GM23248 (cell line): ENCODE results near the gene TACSTD2. TPM values are rescaled to one million over a fixed set of nuclear protein-coding genes. Genes with fewer than 3 reads are reported as not detected.

ENCODE experiments used
- DNase-seq: peaks from one replicate; pipeline ENCODE4 v3.0.0-alpha.2; 2015
- H2AFZ ChIP-seq: fragments of 200-600 bp; sonication (generic); 2 replicates; pipeline ENCODE4 v1.6.1; 2016; ENCODE audit warnings: antibody characterized with exemption
- H3F3A ChIP-seq: fragments of 200-600 bp; sonication (generic); 2 replicates; pipeline ENCODE4 v1.6.1; 2016; ENCODE audit warnings: mild to moderate bottlenecking, antibody characterized with exemption, mixed run types; ENCODE audit not compliant: insufficient read depth
- H3K27ac ChIP-seq: fragments of 200-600 bp; sonication (generic); 2 replicates; pipeline ENCODE4 v1.5.1; 2016; ENCODE audit warnings: mild to moderate bottlenecking
- H3K27me3 ChIP-seq: fragments of 200-600 bp; sonication (generic); replicated peaks from 2 replicates; pipeline ENCODE4 v1.6.1; 2016; ENCODE audit warnings: mild to moderate bottlenecking; ENCODE audit not compliant: insufficient read depth
- H3K36me3 ChIP-seq: fragments of 200-600 bp; sonication (generic); 2 replicates; pipeline ENCODE4 v1.6.1; 2016; ENCODE audit warnings: low read depth, mild to moderate bottlenecking
- H3K4me1 ChIP-seq: fragments of 200-600 bp; sonication (generic); 2 replicates; pipeline ENCODE4 v1.6.1; 2016; ENCODE audit warnings: mild to moderate bottlenecking; ENCODE audit not compliant: insufficient read depth
- H3K4me2 ChIP-seq: fragments of 200-600 bp; sonication (generic); one replicate; pipeline ENCODE4 v1.6.1; 2016; ENCODE audit warnings: mild to moderate bottlenecking; ENCODE audit not compliant: unreplicated experiment
- H3K4me3 ChIP-seq: fragments of 200-600 bp; sonication (generic); 2 replicates; pipeline ENCODE4 v1.5.1; 2016; ENCODE audit warnings: mild to moderate bottlenecking
- H3K79me2 ChIP-seq: fragments of 200-600 bp; sonication (generic); 2 replicates; pipeline ENCODE4 v1.6.1; 2016; ENCODE audit warnings: mild to moderate bottlenecking; ENCODE audit not compliant: insufficient read depth
- H3K9ac ChIP-seq: fragments of 200-600 bp; sonication (generic); 2 replicates; pipeline ENCODE4 v1.6.1; 2016; ENCODE audit warnings: mild to moderate bottlenecking
- H3K9me2 ChIP-seq: fragments of 200-600 bp; sonication (generic); 2 replicates; pipeline ENCODE4 v1.6.1; 2016; ENCODE audit warnings: mixed run types, mild to moderate bottlenecking, moderate library complexity; ENCODE audit not compliant: insufficient read depth
- H3K9me3 ChIP-seq: fragments of 200-600 bp; sonication (generic); one replicate; pipeline ENCODE4 v1.6.1; 2017; ENCODE audit warnings: low read depth
- H4K20me1 ChIP-seq: fragments of 200-600 bp; sonication (generic); 2 replicates; pipeline ENCODE4 v1.6.0; 2016; ENCODE audit not compliant: insufficient read depth
- EZH2 ChIP-seq: fragments of 200-600 bp; sonication (generic); IDR thresholded peaks from 2 replicates; pipeline ENCODE4 v1.6.1; 2018; ENCODE audit warnings: antibody characterized with exemption, mild to moderate bottlenecking; ENCODE audit not compliant: insufficient read depth, poor library complexity, severe bottlenecking
- EZH2phosphoT487 ChIP-seq: fragments of 200-600 bp; sonication (generic); IDR thresholded peaks from 2 replicates; pipeline ENCODE4 v1.6.1; 2018; ENCODE audit warnings: antibody characterized with exemption, moderate library complexity, mild to moderate bottlenecking, low read depth; ENCODE audit not compliant: insufficient read depth
- WGBS, 2 experiments: methylation state at CpG; one replicate each; pipeline ENCODE4 v1.1.6; 2015 to 2017; ENCODE audit warnings: low lambda C conversion rate in 2 of 2, low coverage in 1 of 2; ENCODE audit errors: missing lambda C conversion rate in 2 of 2; 5-methylcytosine and 5-hydroxymethylcytosine counted together
- in situ Hi-C: fragments of 300-500 bp; cut with MboI; formaldehyde crosslinking; loops from 2 replicates; pipeline ENCODE4 v1.15.0; 2020
- polyA plus RNA-seq: library from polyadenylated mRNA; unstranded; fragments of >200 nt; fragmentation: Nextera tagmentation; extraction: Ambion mirVana; gene quantifications from 2 replicates; pipeline ENCODE4 v1.2.1, GENCODE V29; 2016
- total RNA-seq: library from RNA; depleted of rRNA; stranded (reverse); fragments of >200 nt; shearing (Covaris generic); gene quantifications from 2 replicates; pipeline ENCODE4 v1.2.3, GENCODE V29; 2014

The TACSTD2 gene
- total and polyA plus RNA-seq, 2 experiments from 2014 or later, result 1.5 to 1.8 TPM

DNA sequence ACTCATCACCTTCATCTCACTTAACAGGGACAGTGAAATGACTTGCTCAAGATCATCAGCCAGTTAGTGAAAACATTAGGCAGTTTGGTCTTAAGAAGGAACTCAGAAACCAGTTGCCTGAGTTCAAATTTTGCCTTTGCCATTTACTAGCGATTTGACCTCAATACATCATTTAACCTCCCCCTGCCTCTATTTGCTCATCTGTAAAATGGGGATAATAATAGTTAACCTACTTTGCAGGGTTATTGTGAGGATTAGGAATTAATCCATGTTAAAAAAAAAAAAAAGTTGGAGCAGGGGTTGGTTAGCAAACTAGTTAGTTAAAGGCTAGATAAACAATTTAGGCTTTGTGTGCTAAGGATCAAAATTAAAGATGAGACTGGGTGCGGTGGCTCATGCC, 10.6 kb upstream of the TACSTD2 start:
- H3K27me3 ChIP-seq, result no peaks in the 10 kb centered on the region
- WGBS, 2 experiments, result 96 to 100% methylated on average over 2 of the region's 2 CpGs
- no peak overlapping the region for H3K27ac ChIP-seq
- H3K9ac ChIP-seq, result no peak overlapping the region
- H3K4me3 ChIP-seq, result no peak overlapping the region
- in situ Hi-C loops, result no loop called here
- no peaks in the 10 kb centered on the region for H3K79me2 ChIP-seq
- TF ChIP-seq EZH2phosphoT487, result no peak
- no peak for TF ChIP-seq EZH2
- no peaks in the 10 kb centered on the region for H3K9me2 ChIP-seq
- H3K36me3 ChIP-seq, result no peaks in the 10 kb centered on the region
- no peak overlapping the region for H2AFZ ChIP-seq
- H3K4me2 ChIP-seq, result no peak overlapping the region
- peaks cover 32% of the 10 kb centered on the region for H3F3A ChIP-seq
- peaks cover 46% of the 10 kb centered on the region for H3K4me1 ChIP-seq
- no peaks in the 10 kb centered on the region for H4K20me1 ChIP-seq
- H3K9me3 ChIP-seq, result no peaks in the 10 kb centered on the region
- DNase-seq, result no peak

- no peaks in the 10 kb centered on the region for H3K36me3 ChIP-seq
- no peaks in the 10 kb centered on the region for H3K27me3 ChIP-seq
- no peak overlapping the region for H3K4me3 ChIP-seq
- H4K20me1 ChIP-seq, result no peaks in the 10 kb centered on the region
- no peak for DNase-seq
- H3K79me2 ChIP-seq, result no peaks in the 10 kb centered on the region
- 0 out of 2 replicates have a peak overlapping the region, but pooled peaks have one; percentile 27 for H2AFZ ChIP-seq
- no peaks in the 10 kb centered on the region for H3K9me3 ChIP-seq
- no peak overlapping the region for H3K27ac ChIP-seq
- TF ChIP-seq EZH2phosphoT487 (no peak), EZH2 (no peak)
- peak overlapping the region; percentile 40 for H3K4me2 ChIP-seq
- no peak overlapping the region for H3K9ac ChIP-seq
- peaks cover 27% of the 10 kb centered on the region for H3F3A ChIP-seq
- in situ Hi-C loops, result no loop called here
- WGBS, 2 experiments, result 70 to 80% methylated on average over 4 of the region's 4 CpGs
- no peaks in the 10 kb centered on the region for H3K9me2 ChIP-seq
- H3K4me1 ChIP-seq, result peaks cover 36% of the 10 kb centered on the region
Measured at GRCh38 chr1:58586271-58586670, 9.2 kb upstream of the TACSTD2 start.

DNA sequence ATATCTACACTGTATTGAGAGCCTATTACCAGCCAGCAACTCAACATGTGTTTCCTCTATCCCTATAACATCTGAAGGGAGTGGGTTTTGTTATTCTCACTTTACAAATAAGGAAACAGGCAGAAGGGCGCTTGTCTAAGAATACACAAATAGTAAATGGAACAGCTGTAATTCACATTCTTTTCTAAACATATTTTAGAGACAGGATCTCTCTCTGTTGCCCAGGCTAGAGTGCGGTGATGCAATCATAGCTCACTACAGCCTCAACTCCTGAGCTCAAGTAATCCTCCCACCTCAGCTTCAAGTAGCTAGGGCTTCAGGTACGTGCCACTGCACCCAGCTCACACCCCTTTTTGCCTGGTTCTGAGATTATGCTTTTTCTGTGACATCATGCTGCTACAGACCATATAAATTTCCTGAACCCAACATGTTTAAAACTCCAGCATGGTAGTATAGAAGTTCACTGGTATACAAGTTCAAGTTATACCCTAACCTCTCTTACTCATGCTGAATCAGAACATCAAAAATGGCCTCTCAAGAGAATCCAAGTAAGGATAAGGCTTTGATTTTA, 8.6 kb upstream of the TACSTD2 start:
- H2AFZ ChIP-seq, result 0 out of 2 replicates have a peak overlapping the region, but pooled peaks have one; percentile 27
- no peaks in the 10 kb centered on the region for H3K79me2 ChIP-seq
- peak overlapping the region; percentile 40 for H3K4me2 ChIP-seq

GRCh38 chr1:58585166-58585565, 8.1 kb upstream of the TACSTD2 start:
- H3K4me2 ChIP-seq, result peak overlapping the region; percentile 40
- WGBS, 2 experiments, result 0 to 2% methylated on average over 2 of the region's 2 CpGs
- H4K20me1 ChIP-seq, result no peaks in the 10 kb centered on the region
- in situ Hi-C loops, result no loop called here
- H3K9me2 ChIP-seq, result no peaks in the 10 kb centered on the region
- H3K36me3 ChIP-seq, result no peaks in the 10 kb centered on the region
- H3F3A ChIP-seq, result peaks cover 27% of the 10 kb centered on the region
- no peak overlapping the region for H3K4me3 ChIP-seq
- no peaks in the 10 kb centered on the region for H3K79me2 ChIP-seq
- H2AFZ ChIP-seq, result no peak overlapping the region
- peak overlapping the region; percentile 96 for H3K27ac ChIP-seq
- TF ChIP-seq EZH2phosphoT487 (no peak), EZH2 (no peak)
- no peaks in the 10 kb centered on the region for H3K27me3 ChIP-seq
- H3K4me1 ChIP-seq, result peaks cover 36% of the 10 kb centered on the region
- peak; percentile 32 for DNase-seq
- no peaks in the 10 kb centered on the region for H3K9me3 ChIP-seq
- 0 out of 2 replicates have a peak overlapping the region, but pooled peaks have one; percentile 11 for H3K9ac ChIP-seq

More for the DNA sequence above, 8.6 kb upstream of the TACSTD2 start:
- H3K27ac ChIP-seq, result peak overlapping the region; percentile 96
- no peaks in the 10 kb centered on the region for H3K27me3 ChIP-seq
- TF ChIP-seq EZH2phosphoT487 (no peak), EZH2 (no peak)
- H3K4me3 ChIP-seq, result no peak overlapping the region
- H3K9me3 ChIP-seq, result no peaks in the 10 kb centered on the region
- H3K4me1 ChIP-seq, result peaks cover 36% of the 10 kb centered on the region
- H3F3A ChIP-seq, result peaks cover 27% of the 10 kb centered on the region
- H3K9me2 ChIP-seq, result no peaks in the 10 kb centered on the region
- H4K20me1 ChIP-seq, result no peaks in the 10 kb centered on the region
- no peaks in the 10 kb centered on the region for H3K36me3 ChIP-seq
- in situ Hi-C loops, result no loop called here
- WGBS, 2 experiments, result 28 to 30% methylated on average over 3 of the region's 3 CpGs
- no peak overlapping the region for H3K9ac ChIP-seq
- peak; percentile 32 for DNase-seq
